Ovary (tissue), 9 donors: ENCODE measurements around the gene DDX47. TPM values are rescaled to one million over a fixed set of nuclear protein-coding genes. Genes with fewer than 3 reads are reported as not detected.
"Not testable (repeated sequence)": the region's sequence is repeated elsewhere in the genome, so short reads cannot be mapped to it uniquely, and the experiment has no call there.

Source experiments
- DNase-seq, 5 donors: peaks; one replicate each; pipeline ENCODE4 v3.0.0-alpha.2; 2019 to 2020
- H3K27ac ChIP-seq, 2 donors: fragments of 200-600 bp; one replicate each; pipeline versions ENCODE4 v1.5.1 to v1.8.0; 2019 to 2022
- H3K27me3 ChIP-seq: fragments of 200-600 bp; one replicate; pipeline ENCODE4 v1.8.0; 2022
- H3K36me3 ChIP-seq: fragments of 200-600 bp; sonication (generic); one replicate; pipeline ENCODE4 v1.5.1; 2019
- H3K4me1 ChIP-seq: one replicate; pipeline ENCODE4 v1.8.1; 2013; ENCODE audit warnings: mild to moderate bottlenecking, moderate library complexity; ENCODE audit not compliant: insufficient read depth
- H3K4me3 ChIP-seq: fragments of 200-600 bp; sonication (generic); one replicate; pipeline ENCODE4 v1.5.1; 2017
- H3K9me3 ChIP-seq, 2 donors: fragments of 200-600 bp in 1 of 2; sonication (generic) in 1 of 2; one replicate each; pipeline versions ENCODE4 v1.5.1 to v1.8.1; 2013 to 2019; ENCODE audit warnings: mild to moderate bottlenecking in 1 of 2, moderate library complexity in 1 of 2
- CTCF ChIP-seq, 3 donors: fragments of 450-650 bp in 2 of 3; fragments of 200-600 bp in 1 of 3; IDR thresholded peaks; one replicate each; pipeline versions ENCODE4 v1.5.1 to v1.8.0; 2016 to 2022; ENCODE audit warnings: antibody characterized with exemption in 3 of 3, mild to moderate bottlenecking in 1 of 3
- EP300 ChIP-seq: sonication (generic); formaldehyde crosslinking; IDR thresholded peaks from one replicate; pipeline ENCODE4 v1.6.1; 2017; ENCODE audit warnings: antibody characterized with exemption
- POLR2A ChIP-seq: fragments of 450-650 bp; IDR thresholded peaks from one replicate; pipeline ENCODE4 v1.6.1; 2017; ENCODE audit warnings: antibody characterized with exemption, mild to moderate bottlenecking, moderate library complexity
- WGBS, 3 donors: extraction: QIAGEN DNeasy Blood & Tissue Kit in 1 of 3; methylation state at CpG; one replicate each; pipeline versions ENCODE4 v1.1.5 to v1.1.7; 2013 to 2017; 5-methylcytosine and 5-hydroxymethylcytosine counted together
- intact Hi-C, 4 donors: fragments of 100-400 bp; cut with DNase I; formaldehyde crosslinking; loops; one replicate each; pipeline versions ENCODE4 v1.11.0 to v1.15.1; 2022 to 2023
- polyA plus RNA-seq, 2 donors: library from polyadenylated mRNA; stranded (reverse); fragments of 200-250 nt in 1 of 2; fragments of 350-450 nt in 1 of 2; fragmentation: Illumina TruSeq in 1 of 2; extraction: RNeasy Lipid Tissue Mini Kit (QIAGEN cat#74804) in 1 of 2; gene quantifications; one replicate each; pipeline ENCODE4 v1.2.3, GENCODE V29; 2013 to 2014
- total RNA-seq, 7 donors: library from RNA; depleted of rRNA in 2 of 7; stranded (reverse); fragments of >200 nt in 2 of 7; fragmentation: NEBNext Ultra II Directional in 3 of 7; extraction: Animal tissue kit (Norgen Biotek cat#: 25700) in 3 of 7; gene quantifications; one replicate each; pipeline versions ENCODE4 v1.1.0 to v1.2.4, GENCODE V29; 2016 to 2023
- donor health status: DM: no; HTN: no; CAD: no; lungs with moderate emphysema.
- donor health status: DM: no; HTN: no; CAD: no.
- donor health status: Bipolar disorder and iron deficiency.
- donor health status: DM: yes; HTN: yes; CAD: no.
- donor health status: DM: no; HTN: no; CAD: no.
- donor health status: DM: yes; HTN: yes; CAD: no.

Gene DDX47
- total and polyA plus RNA-seq, 9 donors = 38.6 to 71.7 (median 52.3) TPM

- TF ChIP-seq EP300 (no peak), POLR2A (no peak), CTCF (IDR thresholded peaks at IDR 0.05) (no peak)
- H3K27ac ChIP-seq = no peak overlapping the region
These were observed 59.8 kb downstream of the DDX47 start for GRCh38 chr12:12872934-12873275.

GRCh38 chr12:12874029-12874428, 60.9 kb downstream of the DDX47 start:
- no peak for TF ChIP-seq POLR2A
- no peak for TF ChIP-seq EP300
- TF ChIP-seq CTCF (IDR thresholded peaks at IDR 0.05) = no peak
- 92 to 100% (median 93%) methylated on average over 1 of the region's 1 CpG for WGBS, 3 donors
- no peak for DNase-seq
- H3K9me3 ChIP-seq = no peaks in the 10 kb centered on the region
- no peak overlapping the region for H3K27ac ChIP-seq
- no peaks in the 10 kb centered on the region for H3K27me3 ChIP-seq
- H3K4me3 ChIP-seq = no peak overlapping the region
- no peaks in the 10 kb centered on the region for H3K36me3 ChIP-seq
- intact Hi-C loops = no loop called here
- H3K4me1 ChIP-seq = no peaks in the 10 kb centered on the region

More at GRCh38 chr12:12872934-12873275, 59.8 kb downstream of the DDX47 start:
- WGBS, 3 donors = 83 to 92% (median 87%) methylated on average over 2 of the region's 2 CpGs
- Histone ChIP-seq H3K36me3 (no peaks in the 10 kb centered on the region), H3K4me1 (no peaks in the 10 kb centered on the region), H3K9me3 (no peaks in the 10 kb centered on the region), H3K4me3 (no peak overlapping the region), H3K27me3 (no peaks in the 10 kb centered on the region)
- intact Hi-C loops = no loop called here
- DNase-seq = no peak

- H3K27ac ChIP-seq, intact Hi-C loops, H3K27me3 ChIP-seq, H3K9me3 ChIP-seq, H3K4me1 ChIP-seq, H3K4me3 ChIP-seq, H3K36me3 ChIP-seq, DNase-seq: not testable (repeated sequence)
- WGBS, 3 donors = 96 to 99% (median 97%) methylated on average over 10 of the region's 10 CpGs
These were observed 62.2 kb downstream of the DDX47 start for GRCh38 chr12:12875301-12875700.

GRCh38 chr12:12877153-12877768, 64.1 kb downstream of the DDX47 start:
- Histone ChIP-seq H3K36me3 (no peaks in the 10 kb centered on the region), H3K4me3 (no peak overlapping the region), H3K27ac (no peak overlapping the region), H3K4me1 (no peaks in the 10 kb centered on the region), H3K27me3 (no peaks in the 10 kb centered on the region), H3K9me3 (no peaks in the 10 kb centered on the region)
- no peak for TF ChIP-seq CTCF (IDR thresholded peaks at IDR 0.05)
- TF ChIP-seq POLR2A = no peak
- TF ChIP-seq EP300 = no peak
- DNase-seq = no peak
- intact Hi-C loops = no loop called here
- WGBS, 3 donors = 82 to 93% (median 84%) methylated on average over 5 of the region's 5 CpGs

- TF ChIP-seq EP300 (no peak), CTCF (IDR thresholded peaks at IDR 0.05) (no peak), POLR2A (no peak)
- Histone ChIP-seq H3K36me3 (no peaks in the 10 kb centered on the region), H3K9me3 (no peaks in the 10 kb centered on the region), H3K4me3 (no peak overlapping the region), H3K27ac (no peak overlapping the region), H3K27me3 (no peaks in the 10 kb centered on the region), H3K4me1 (no peaks in the 10 kb centered on the region)
- intact Hi-C loops = no loop called here
- no peak for DNase-seq
- WGBS, 3 donors = 91 to 93% (median 92%) methylated on average over 9 of the region's 9 CpGs
These were observed 64.8 kb downstream of the DDX47 start for GRCh38 chr12:12877781-12878455.
